Measurements from ENCODE around the gene NSMCE3.

DNA sequence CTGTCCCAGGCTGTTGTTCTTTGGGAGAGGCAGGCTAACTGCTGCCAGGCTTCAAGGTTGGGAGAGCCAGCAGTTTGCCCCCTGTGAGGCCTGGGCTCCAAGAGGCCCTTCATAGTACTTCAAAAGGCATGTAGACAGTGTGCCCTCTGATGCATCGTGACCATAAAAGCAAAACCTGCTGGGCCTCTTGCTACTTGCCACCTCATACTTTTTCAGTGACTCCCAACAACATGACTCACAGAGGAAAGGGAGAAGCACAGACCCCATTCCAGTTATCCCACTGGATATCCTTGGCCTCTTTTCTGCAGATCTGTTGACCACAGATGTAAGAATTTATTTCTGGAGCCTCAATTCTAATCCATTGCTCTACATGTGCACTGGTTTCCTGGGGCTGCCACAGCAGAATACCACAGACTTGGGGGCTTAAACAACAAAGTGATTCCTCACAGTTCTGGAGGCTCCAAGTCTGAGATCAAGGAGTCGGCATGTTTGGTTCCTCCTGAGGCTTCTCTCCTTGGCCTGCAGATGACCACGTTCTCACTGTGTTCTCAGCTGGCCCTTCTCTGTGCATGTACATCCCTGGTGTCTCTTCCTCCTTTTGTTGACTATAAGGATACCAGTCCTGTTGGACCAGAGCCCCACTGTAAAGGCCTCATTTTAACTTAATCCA, 8.9 kb upstream of the NSMCE3 start:
- TF ChIP-seq, protein P1, sequence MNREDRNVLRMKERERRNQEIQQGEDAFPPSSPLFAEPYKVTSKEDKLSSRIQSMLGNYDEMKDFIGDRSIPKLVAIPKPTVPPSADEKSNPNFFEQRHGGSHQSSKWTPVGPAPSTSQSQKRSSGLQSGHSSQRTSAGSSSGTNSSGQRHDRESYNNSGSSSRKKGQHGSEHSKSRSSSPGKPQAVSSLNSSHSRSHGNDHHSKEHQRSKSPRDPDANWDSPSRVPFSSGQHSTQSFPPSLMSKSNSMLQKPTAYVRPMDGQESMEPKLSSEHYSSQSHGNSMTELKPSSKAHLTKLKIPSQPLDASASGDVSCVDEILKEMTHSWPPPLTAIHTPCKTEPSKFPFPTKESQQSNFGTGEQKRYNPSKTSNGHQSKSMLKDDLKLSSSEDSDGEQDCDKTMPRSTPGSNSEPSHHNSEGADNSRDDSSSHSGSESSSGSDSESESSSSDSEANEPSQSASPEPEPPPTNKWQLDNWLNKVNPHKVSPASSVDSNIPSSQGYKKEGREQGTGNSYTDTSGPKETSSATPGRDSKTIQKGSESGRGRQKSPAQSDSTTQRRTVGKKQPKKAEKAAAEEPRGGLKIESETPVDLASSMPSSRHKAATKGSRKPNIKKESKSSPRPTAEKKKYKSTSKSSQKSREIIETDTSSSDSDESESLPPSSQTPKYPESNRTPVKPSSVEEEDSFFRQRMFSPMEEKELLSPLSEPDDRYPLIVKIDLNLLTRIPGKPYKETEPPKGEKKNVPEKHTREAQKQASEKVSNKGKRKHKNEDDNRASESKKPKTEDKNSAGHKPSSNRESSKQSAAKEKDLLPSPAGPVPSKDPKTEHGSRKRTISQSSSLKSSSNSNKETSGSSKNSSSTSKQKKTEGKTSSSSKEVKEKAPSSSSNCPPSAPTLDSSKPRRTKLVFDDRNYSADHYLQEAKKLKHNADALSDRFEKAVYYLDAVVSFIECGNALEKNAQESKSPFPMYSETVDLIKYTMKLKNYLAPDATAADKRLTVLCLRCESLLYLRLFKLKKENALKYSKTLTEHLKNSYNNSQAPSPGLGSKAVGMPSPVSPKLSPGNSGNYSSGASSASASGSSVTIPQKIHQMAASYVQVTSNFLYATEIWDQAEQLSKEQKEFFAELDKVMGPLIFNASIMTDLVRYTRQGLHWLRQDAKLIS (CRISPR knock-in tag; IDR thresholded peaks at IDR 0.05), result no peak
- TF ChIP-seq KLF1 (tag; IDR thresholded peaks at IDR 0.05) (no peak), MXI1 (IDR thresholded peaks at IDR 0.05; ENCODE audit: low read depth, low read length) (no peak), POLR2A (conservative IDR thresholded peaks at IDR 0.05) (no peak), SIN3A (IDR thresholded peaks at IDR 0.05; ENCODE audit: borderline replicate concordance in 2 of 2, control insufficient read depth in 1 of 2, low read depth in 2 of 2, low read length in 2 of 2) (no peak), RAD21 (CRISPR knock-in tag; conservative IDR thresholded peaks at IDR 0.05 in 1 of 2, IDR thresholded peaks at IDR 0.05 in 1 of 2) (no peak), TAF1 (IDR thresholded peaks at IDR 0.05; ENCODE audit: control insufficient read depth, extremely low read depth, insufficient read depth, low read length, severe bottlenecking) (no peak), ZNF384 (IDR thresholded peaks at IDR 0.05; ENCODE audit: low read depth, low read length) (no peak), JUND (IDR thresholded peaks at IDR 0.05; ENCODE audit: borderline replicate concordance, low read depth, low read length) (no peak), JUND (tag; IDR thresholded peaks at IDR 0.05; ENCODE audit: borderline replicate concordance, low read depth, low read length) (no peak), ZBTB7A (IDR thresholded peaks at IDR 0.05; ENCODE audit: borderline replicate concordance, control insufficient read depth, low read depth, low read length) (no peak), KLF16 (IDR thresholded peaks at IDR 0.05) (no peak)
- TF ChIP-seq, protein P2, sequence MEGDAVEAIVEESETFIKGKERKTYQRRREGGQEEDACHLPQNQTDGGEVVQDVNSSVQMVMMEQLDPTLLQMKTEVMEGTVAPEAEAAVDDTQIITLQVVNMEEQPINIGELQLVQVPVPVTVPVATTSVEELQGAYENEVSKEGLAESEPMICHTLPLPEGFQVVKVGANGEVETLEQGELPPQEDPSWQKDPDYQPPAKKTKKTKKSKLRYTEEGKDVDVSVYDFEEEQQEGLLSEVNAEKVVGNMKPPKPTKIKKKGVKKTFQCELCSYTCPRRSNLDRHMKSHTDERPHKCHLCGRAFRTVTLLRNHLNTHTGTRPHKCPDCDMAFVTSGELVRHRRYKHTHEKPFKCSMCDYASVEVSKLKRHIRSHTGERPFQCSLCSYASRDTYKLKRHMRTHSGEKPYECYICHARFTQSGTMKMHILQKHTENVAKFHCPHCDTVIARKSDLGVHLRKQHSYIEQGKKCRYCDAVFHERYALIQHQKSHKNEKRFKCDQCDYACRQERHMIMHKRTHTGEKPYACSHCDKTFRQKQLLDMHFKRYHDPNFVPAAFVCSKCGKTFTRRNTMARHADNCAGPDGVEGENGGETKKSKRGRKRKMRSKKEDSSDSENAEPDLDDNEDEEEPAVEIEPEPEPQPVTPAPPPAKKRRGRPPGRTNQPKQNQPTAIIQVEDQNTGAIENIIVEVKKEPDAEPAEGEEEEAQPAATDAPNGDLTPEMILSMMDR (IDR thresholded peaks at IDR 0.05 in 2 of 3, conservative IDR thresholded peaks at IDR 0.05 in 1 of 3; ENCODE audit: insufficient read depth in 2 of 3, low read depth in 1 of 3, low read length in 3 of 3), result no peak
- TF ChIP-seq, protein P3, sequence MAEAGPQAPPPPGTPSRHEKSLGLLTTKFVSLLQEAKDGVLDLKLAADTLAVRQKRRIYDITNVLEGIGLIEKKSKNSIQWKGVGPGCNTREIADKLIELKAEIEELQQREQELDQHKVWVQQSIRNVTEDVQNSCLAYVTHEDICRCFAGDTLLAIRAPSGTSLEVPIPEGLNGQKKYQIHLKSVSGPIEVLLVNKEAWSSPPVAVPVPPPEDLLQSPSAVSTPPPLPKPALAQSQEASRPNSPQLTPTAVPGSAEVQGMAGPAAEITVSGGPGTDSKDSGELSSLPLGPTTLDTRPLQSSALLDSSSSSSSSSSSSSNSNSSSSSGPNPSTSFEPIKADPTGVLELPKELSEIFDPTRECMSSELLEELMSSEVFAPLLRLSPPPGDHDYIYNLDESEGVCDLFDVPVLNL (CRISPR knock-in tag; IDR thresholded peaks at IDR 0.05; ENCODE audit: low read depth), result no peak

All from K562 (cell line).